Measurements from ENCODE around the gene DZANK1. TPM values are rescaled to one million over a fixed set of nuclear protein-coding genes. Genes with fewer than 3 reads are reported as not detected.

Gene DZANK1
- total and polyA plus RNA-seq, 9 of the 15 experiments (the other 6 are each of a cell fraction or from before 2014, with no cell fraction given) = 0.04 to 0.18 (median 0.11) TPM; not detected in 2

- TF ChIP-seq ZNF140 (CRISPR knock-in tag; IDR thresholded peaks at IDR 0.05) = no peak
- TF ChIP-seq CREB3L1 (IDR thresholded peaks at IDR 0.05; ENCODE audit: borderline replicate concordance, low read depth) = peak; percentile 73; the same call in 1 of the 2 replicates
- no peak for TF ChIP-seq ATF4 (CRISPR knock-in tag; IDR thresholded peaks at IDR 0.05)
- TF ChIP-seq KDM2B (CRISPR knock-in tag; IDR thresholded peaks at IDR 0.05) = no peak
- TF ChIP-seq MAX (CRISPR knock-in tag; IDR thresholded peaks at IDR 0.05) = 0 out of 2 replicates have a peak, but pooled peaks have one; percentile 31
- no peak for TF ChIP-seq BHLHE40 (IDR thresholded peaks at IDR 0.05; ENCODE audit: low read length)
- TF ChIP-seq ESRRB (CRISPR knock-in tag; IDR thresholded peaks at IDR 0.05; ENCODE audit: borderline replicate concordance) = no peak
- TF ChIP-seq ZNF398 (CRISPR knock-in tag; IDR thresholded peaks at IDR 0.05) = no peak
- TF ChIP-seq TAF9B (IDR thresholded peaks at IDR 0.05; ENCODE audit: partially characterized antibody) = peak; percentile 51
- no peak for TF ChIP-seq TFAM (CRISPR knock-in tag; conservative IDR thresholded peaks at IDR 0.05)
- TF ChIP-seq ATF1 (CRISPR knock-in tag; IDR thresholded peaks at IDR 0.05) = peak; percentile 53
- peak; percentile 97 for TF ChIP-seq ATF1 (tag; IDR thresholded peaks at IDR 0.05)
- TF ChIP-seq PURB (CRISPR knock-in tag; IDR thresholded peaks at IDR 0.05; ENCODE audit: low read depth) = no peak
- TF ChIP-seq ZNF766 (CRISPR knock-in tag; conservative IDR thresholded peaks at IDR 0.05) = no peak
- no peak for TF ChIP-seq PPARD (CRISPR knock-in tag; IDR thresholded peaks at IDR 0.05)
- no peak for TF ChIP-seq SMAD3 (CRISPR knock-in tag; conservative IDR thresholded peaks at IDR 0.05)
- no peak for TF ChIP-seq FUS (optimal IDR thresholded peaks at IDR 0.05; ENCODE audit: low read depth, low read length)
- peak; percentile 91 for TF ChIP-seq POLR2A (conservative IDR thresholded peaks at IDR 0.05)
- no peak for TF ChIP-seq ZFP36 (IDR thresholded peaks at IDR 0.05; ENCODE audit: low read depth, low read length, partially characterized antibody)
- TF ChIP-seq GTF2E2 (tag; IDR thresholded peaks at IDR 0.05) = no peak
- TF ChIP-seq ZNF395 (CRISPR knock-in tag; IDR thresholded peaks at IDR 0.05) = peak; percentile 4; the same call in 1 of the 2 replicates
- TF ChIP-seq GTF2A2 (tag; IDR thresholded peaks at IDR 0.05) = no peak
Observed at GRCh38 chr20:18507218-18508191, 40.7 kb upstream of the DZANK1 start, which contains the start of gene SEC23B (continued).
